Caco-2 (cell line): Measurements from ENCODE around the gene UHRF1. TPM values are rescaled to one million over a fixed set of nuclear protein-coding genes. Genes with fewer than 3 reads are reported as not detected.
"Not testable (repeated sequence)": the region's sequence is repeated elsewhere in the genome, so short reads cannot be mapped to it uniquely, and the experiment has no call there.

Experiments
- BruUV-seq: library from RNA; stranded (reverse); fragments of 400-500 nt; replicated peaks from 2 replicates; lab custom pipeline; 2021; lab: Mats Ljungman, UMichigan
- CTCF ChIA-PET: fragments of 300-600 bp; sonication (Branson Sonifier 250); formaldehyde crosslinking; loops from one replicate; lab custom pipeline; 2022; ENCODE audit warnings: antibody characterized with exemption; lab: Charles Lee
- POLR2A ChIA-PET: fragments of 300-600 bp; sonication (Branson Sonifier 250); formaldehyde crosslinking; loops from one replicate; lab custom pipeline; 2022; ENCODE audit warnings: antibody characterized with exemption; lab: Charles Lee
- DNase-seq, 2 experiments: peaks; one replicate each; pipeline versions ENCODE4 v3.0.0 to v3.0.0-alpha.2; 2020 to 2022
- H3K27me3 ChIP-seq: replicated peaks from 2 replicates; pipeline ENCODE4 v1.6.0; 2011; ENCODE audit warnings: low read length; ENCODE audit not compliant: control insufficient read depth, insufficient read depth
- H3K36me3 ChIP-seq: 2 replicates; pipeline ENCODE4 v1.5.1; 2011; ENCODE audit warnings: low read length; ENCODE audit not compliant: control insufficient read depth, insufficient read depth
- H3K4me1 ChIP-seq: fragments of 250-450 bp; sonication (Bioruptor Pico); 2 replicates; pipeline ENCODE4 v1.5.1; 2020; ENCODE audit warnings: mild to moderate bottlenecking
- H3K4me3 ChIP-seq: 2 replicates; pipeline ENCODE4 v1.5.1; 2011; ENCODE audit warnings: low read depth, mild to moderate bottlenecking, control low read depth, low read length
- H3K9me3 ChIP-seq: fragments of 250-450 bp; sonication (Bioruptor Pico); 2 replicates; pipeline ENCODE4 v1.5.1; 2020; ENCODE audit warnings: mild to moderate bottlenecking, moderate library complexity
- H3K27ac Mint-ChIP-seq: one replicate; pipeline ENCODE4 v1.8.0; 2022; ENCODE audit warnings: mixed read lengths; ENCODE audit not compliant: unreplicated experiment
- H3K27me3 Mint-ChIP-seq: one replicate; pipeline ENCODE4 v1.8.0; 2022; ENCODE audit warnings: mixed read lengths; ENCODE audit not compliant: insufficient read depth, unreplicated experiment
- H3K36me3 Mint-ChIP-seq: one replicate; pipeline ENCODE4 v1.8.0; 2022; ENCODE audit warnings: mild to moderate bottlenecking, mixed read lengths; ENCODE audit not compliant: insufficient read depth, unreplicated experiment
- H3K4me1 Mint-ChIP-seq: one replicate; pipeline ENCODE4 v1.8.0; 2022; ENCODE audit warnings: low read depth, mixed read lengths; ENCODE audit not compliant: unreplicated experiment
- H3K4me3 Mint-ChIP-seq: one replicate; pipeline ENCODE4 v1.8.0; 2022; ENCODE audit warnings: mild to moderate bottlenecking, moderate library complexity, mixed read lengths; ENCODE audit not compliant: unreplicated experiment
- H3K9me3 Mint-ChIP-seq: one replicate; pipeline ENCODE4 v1.8.0; 2022; ENCODE audit warnings: mixed read lengths; ENCODE audit not compliant: unreplicated experiment
- intact Hi-C: fragments of 100-400 bp; cut with micrococcal nuclease; formaldehyde crosslinking; loops from one replicate; pipeline ENCODE4 v1.10.0; 2022; ENCODE audit not compliant: unreplicated experiment
- total RNA-seq: library from RNA; stranded (reverse); gene quantifications from 2 replicates; pipeline ENCODE4 v1.2.3, GENCODE V29; 2022
- TF ChIP-seq, protein P1 (sequence below), 2 experiments: fragments of 200-600 bp in 1 of 2; IDR thresholded peaks; 1 replicate in 1 of 2; 2 replicates in 1 of 2; pipeline versions ENCODE4 v1.5.1 to v1.8.0; 2011 to 2022; ENCODE audit warnings: antibody characterized with exemption in 1 of 2, control low read depth in 1 of 2, inconsistent platforms in 1 of 2, low read depth in 1 of 2, low read length in 1 of 2, mild to moderate bottlenecking in 1 of 2, moderate library complexity in 1 of 2; ENCODE audit not compliant: insufficient read depth in 1 of 2, severe bottlenecking in 1 of 2, unreplicated experiment in 1 of 2

Gene UHRF1
- total RNA-seq, 1 experiment from 2014 or later = 54.6 TPM

DNA sequence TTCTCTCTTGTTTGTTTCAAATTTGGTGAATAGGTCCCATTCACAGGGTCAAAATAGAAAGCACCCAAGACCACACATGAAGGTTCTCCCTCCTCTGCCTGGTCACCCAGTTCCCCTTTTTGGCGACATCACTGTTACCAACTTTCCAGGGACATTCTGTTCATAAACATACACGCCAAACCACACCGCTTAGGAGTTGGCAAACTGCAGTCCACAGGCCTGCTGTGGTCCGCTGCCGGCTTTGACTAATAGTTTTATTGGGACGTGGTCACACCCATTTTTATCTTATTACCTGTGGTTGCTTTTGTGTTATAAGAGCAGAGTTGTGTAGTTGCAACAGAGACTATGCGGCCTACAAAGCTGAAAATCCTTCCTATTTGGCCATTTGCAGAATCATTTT, 24.2 kb downstream of the UHRF1 start:
- Mint-ChIP-seq H3K27ac (no peak overlapping the region), H3K4me1 (no peaks in the 10 kb centered on the region), H3K4me3 (no peak overlapping the region), H3K27me3 (no peaks in the 10 kb centered on the region), H3K9me3 (no peaks in the 10 kb centered on the region), H3K36me3 (peaks cover 70% of the 10 kb centered on the region)
- H3K36me3 ChIP-seq = no peaks in the 10 kb centered on the region
- TF ChIP-seq, protein P1, sequence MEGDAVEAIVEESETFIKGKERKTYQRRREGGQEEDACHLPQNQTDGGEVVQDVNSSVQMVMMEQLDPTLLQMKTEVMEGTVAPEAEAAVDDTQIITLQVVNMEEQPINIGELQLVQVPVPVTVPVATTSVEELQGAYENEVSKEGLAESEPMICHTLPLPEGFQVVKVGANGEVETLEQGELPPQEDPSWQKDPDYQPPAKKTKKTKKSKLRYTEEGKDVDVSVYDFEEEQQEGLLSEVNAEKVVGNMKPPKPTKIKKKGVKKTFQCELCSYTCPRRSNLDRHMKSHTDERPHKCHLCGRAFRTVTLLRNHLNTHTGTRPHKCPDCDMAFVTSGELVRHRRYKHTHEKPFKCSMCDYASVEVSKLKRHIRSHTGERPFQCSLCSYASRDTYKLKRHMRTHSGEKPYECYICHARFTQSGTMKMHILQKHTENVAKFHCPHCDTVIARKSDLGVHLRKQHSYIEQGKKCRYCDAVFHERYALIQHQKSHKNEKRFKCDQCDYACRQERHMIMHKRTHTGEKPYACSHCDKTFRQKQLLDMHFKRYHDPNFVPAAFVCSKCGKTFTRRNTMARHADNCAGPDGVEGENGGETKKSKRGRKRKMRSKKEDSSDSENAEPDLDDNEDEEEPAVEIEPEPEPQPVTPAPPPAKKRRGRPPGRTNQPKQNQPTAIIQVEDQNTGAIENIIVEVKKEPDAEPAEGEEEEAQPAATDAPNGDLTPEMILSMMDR (IDR thresholded peaks at IDR 0.05; ENCODE audit: insufficient read depth in 1 of 2, low read depth in 1 of 2, low read length in 1 of 2, severe bottlenecking in 1 of 2, unreplicated experiment in 1 of 2) = no peak
- no peak overlapping the region for H3K4me3 ChIP-seq
- POLR2A ChIA-PET = no interaction called here
- BruUV-seq = no TSS peak
- H3K9me3 ChIP-seq = no peaks in the 10 kb centered on the region
- CTCF ChIA-PET = interaction anchor here (0.6 kb wide), 1 partner anchor 247 kb away, joined by 5 read pairs; no protein-coding TSS in a partner anchor
- H3K27me3 ChIP-seq = no peaks in the 10 kb centered on the region
- no peaks in the 10 kb centered on the region for H3K4me1 ChIP-seq
- intact Hi-C loops = no loop called here
- DNase-seq = no peak

DNA sequence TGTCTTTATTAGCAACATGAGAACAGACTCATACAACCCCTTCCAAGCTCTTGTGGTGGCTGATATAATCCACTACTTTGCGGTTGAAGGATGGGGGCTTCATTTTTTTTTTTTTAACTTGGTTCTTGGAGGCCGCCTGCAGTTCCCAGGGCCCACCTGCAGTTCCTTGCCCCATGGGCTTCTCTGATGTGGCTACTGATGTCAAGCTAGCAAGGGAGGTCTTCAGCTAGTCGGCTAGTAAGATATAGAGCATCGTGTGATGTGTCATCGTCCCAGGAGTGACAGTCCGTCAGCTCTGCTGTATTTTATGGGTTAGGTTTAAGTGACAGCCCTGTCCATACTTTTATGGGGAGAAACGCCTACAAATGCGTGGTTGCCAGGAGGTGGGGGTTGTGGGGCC, 26.1 kb downstream of the UHRF1 start:
- H3K4me3 ChIP-seq = no peak overlapping the region
- Mint-ChIP-seq H3K27me3 (no peaks in the 10 kb centered on the region), H3K36me3 (peaks cover 79% of the 10 kb centered on the region), H3K9me3 (no peaks in the 10 kb centered on the region), H3K27ac (no peak overlapping the region), H3K4me1 (no peaks in the 10 kb centered on the region), H3K4me3 (no peak overlapping the region)
- TF ChIP-seq, protein P1 (IDR thresholded peaks at IDR 0.05; ENCODE audit: insufficient read depth in 1 of 2, low read depth in 1 of 2, low read length in 1 of 2, severe bottlenecking in 1 of 2, unreplicated experiment in 1 of 2) = no peak
- no peaks in the 10 kb centered on the region for H3K27me3 ChIP-seq
- no peak for DNase-seq
- H3K36me3 ChIP-seq = no peaks in the 10 kb centered on the region
- BruUV-seq = no TSS peak
- POLR2A ChIA-PET = no interaction called here
- intact Hi-C loops = no loop called here
- CTCF ChIA-PET = no interaction called here
- no peaks in the 10 kb centered on the region for H3K9me3 ChIP-seq
- no peaks in the 10 kb centered on the region for H3K4me1 ChIP-seq

DNA sequence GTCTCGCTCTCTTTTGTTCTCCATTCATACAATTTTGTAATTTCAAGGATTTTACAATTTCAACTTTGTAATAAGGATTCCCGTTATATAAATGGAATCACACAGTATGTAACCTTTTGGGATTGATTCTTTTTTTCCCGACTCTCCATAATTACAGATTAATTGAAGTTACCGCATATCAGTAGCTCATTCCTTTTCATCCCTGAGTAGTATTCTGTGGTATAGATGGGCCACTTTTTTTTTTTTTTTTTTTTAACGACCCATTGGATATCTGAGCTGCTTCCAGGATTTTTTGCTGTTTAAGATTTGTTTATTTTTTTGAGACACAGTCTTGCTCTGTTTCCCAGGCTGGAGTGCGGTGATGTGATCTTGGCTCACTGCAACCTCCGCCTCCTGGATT, 27.8 kb downstream of the UHRF1 start:
- intact Hi-C loops = no loop called here
- no peaks in the 10 kb centered on the region for H3K9me3 ChIP-seq
- no peak overlapping the region for H3K4me3 ChIP-seq
- H3K36me3 Mint-ChIP-seq = peaks cover 83% of the 10 kb centered on the region
- H3K27me3 ChIP-seq = no peaks in the 10 kb centered on the region
- no peak for DNase-seq
- no peaks in the 10 kb centered on the region for H3K4me1 ChIP-seq
- H3K9me3 Mint-ChIP-seq = no peaks in the 10 kb centered on the region
- no peaks in the 10 kb centered on the region for H3K27me3 Mint-ChIP-seq
- ChIA-PET CTCF (interaction anchor here (0.6 kb wide), 1 partner anchor 1493 kb away, joined by 4 read pairs; no protein-coding TSS in a partner anchor), POLR2A (no interaction called here)
- H3K27ac Mint-ChIP-seq = no peak overlapping the region
- TF ChIP-seq, protein P1 (IDR thresholded peaks at IDR 0.05; ENCODE audit: insufficient read depth in 1 of 2, low read depth in 1 of 2, low read length in 1 of 2, severe bottlenecking in 1 of 2, unreplicated experiment in 1 of 2) = no peak
- H3K36me3 ChIP-seq = no peaks in the 10 kb centered on the region
- no peak overlapping the region for H3K4me3 Mint-ChIP-seq
- no TSS peak for BruUV-seq
- H3K4me1 Mint-ChIP-seq = no peaks in the 10 kb centered on the region

DNA sequence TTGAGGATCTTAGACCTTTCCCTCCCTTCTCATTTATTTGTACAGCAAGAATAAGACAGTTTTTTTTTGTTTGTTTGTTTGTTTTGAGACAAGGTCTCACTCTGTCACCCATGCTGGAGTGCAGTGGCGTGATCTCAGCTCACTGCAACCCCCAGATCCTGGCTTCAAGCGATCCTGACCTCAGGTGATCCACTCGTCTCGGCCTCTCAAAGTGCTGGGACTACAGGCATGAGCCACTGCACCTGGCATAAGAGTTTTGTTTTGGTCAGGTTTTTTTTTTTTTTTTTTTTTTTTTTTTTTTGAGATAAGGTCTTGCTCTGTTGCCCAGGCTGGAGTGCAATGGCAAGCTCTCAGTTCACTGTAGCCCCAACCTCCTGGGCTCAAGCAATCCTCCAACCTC, 29.2 kb downstream of the UHRF1 start:
- H3K4me3 ChIP-seq, H3K27me3 Mint-ChIP-seq, BruUV-seq, H3K27ac Mint-ChIP-seq, H3K9me3 ChIP-seq, POLR2A ChIA-PET, H3K36me3 ChIP-seq, intact Hi-C loops, H3K4me1 Mint-ChIP-seq, H3K4me3 Mint-ChIP-seq, H3K4me1 ChIP-seq, H3K27me3 ChIP-seq, H3K9me3 Mint-ChIP-seq, DNase-seq: not testable (repeated sequence)
- H3K36me3 Mint-ChIP-seq = peaks cover 82% of the 10 kb centered on the region
- CTCF ChIA-PET = interaction anchor here (0.7 kb wide), 1 partner anchor 129 kb away, joined by 8 read pairs; no protein-coding TSS in a partner anchor
